OCI-LY1 (cell line): ENCODE measurements around the gene FYB1.

ENCODE experiments used
- EZH2 ChIP-seq: fragments of 200-600 bp; sonication (generic), shearing (Covaris generic); IDR thresholded peaks from 2 replicates; pipeline ENCODE4 v1.8.0; 2017; ENCODE audit warnings: borderline replicate concordance, mixed run types, mild to moderate bottlenecking, antibody characterized with exemption, low read length, moderate library complexity, mixed read lengths
- TF ChIP-seq, protein P1 (sequence below): fragments of 200-600 bp; sonication (generic), shearing (Covaris generic); IDR thresholded peaks from 2 replicates; pipeline ENCODE4 v1.5.1; 2017; ENCODE audit warnings: mild to moderate bottlenecking, antibody characterized with exemption, low read length, moderate library complexity, mixed read lengths

GRCh38 chr5:39194466-39195136 lies 24.8 kb downstream of the FYB1 start:
- TF ChIP-seq EZH2 = no peak
- TF ChIP-seq, protein P1, sequence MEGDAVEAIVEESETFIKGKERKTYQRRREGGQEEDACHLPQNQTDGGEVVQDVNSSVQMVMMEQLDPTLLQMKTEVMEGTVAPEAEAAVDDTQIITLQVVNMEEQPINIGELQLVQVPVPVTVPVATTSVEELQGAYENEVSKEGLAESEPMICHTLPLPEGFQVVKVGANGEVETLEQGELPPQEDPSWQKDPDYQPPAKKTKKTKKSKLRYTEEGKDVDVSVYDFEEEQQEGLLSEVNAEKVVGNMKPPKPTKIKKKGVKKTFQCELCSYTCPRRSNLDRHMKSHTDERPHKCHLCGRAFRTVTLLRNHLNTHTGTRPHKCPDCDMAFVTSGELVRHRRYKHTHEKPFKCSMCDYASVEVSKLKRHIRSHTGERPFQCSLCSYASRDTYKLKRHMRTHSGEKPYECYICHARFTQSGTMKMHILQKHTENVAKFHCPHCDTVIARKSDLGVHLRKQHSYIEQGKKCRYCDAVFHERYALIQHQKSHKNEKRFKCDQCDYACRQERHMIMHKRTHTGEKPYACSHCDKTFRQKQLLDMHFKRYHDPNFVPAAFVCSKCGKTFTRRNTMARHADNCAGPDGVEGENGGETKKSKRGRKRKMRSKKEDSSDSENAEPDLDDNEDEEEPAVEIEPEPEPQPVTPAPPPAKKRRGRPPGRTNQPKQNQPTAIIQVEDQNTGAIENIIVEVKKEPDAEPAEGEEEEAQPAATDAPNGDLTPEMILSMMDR = no peak
